PC-9 (cell line): ENCODE data around the gene DNAH9. TPM values are rescaled to one million over a fixed set of nuclear protein-coding genes. Genes with fewer than 3 reads are reported as not detected.

Experiments used
- BruUV-seq: library from RNA; stranded (reverse); fragments of 400-500 nt; replicated peaks from 2 replicates; lab custom pipeline; 2021; lab: Mats Ljungman, UMichigan
- CTCF ChIA-PET: fragments of 300-600 bp; sonication (Branson Sonifier 250); formaldehyde crosslinking; loops from one replicate; lab custom pipeline; 2022; ENCODE audit warnings: antibody characterized with exemption; lab: Charles Lee
- POLR2A ChIA-PET: fragments of 300-600 bp; sonication (Branson Sonifier 250); formaldehyde crosslinking; loops from one replicate; lab custom pipeline; 2022; ENCODE audit warnings: antibody characterized with exemption; ENCODE audit not compliant: unreplicated experiment; lab: Charles Lee
- DNase-seq, 2 experiments: peaks; one replicate each; pipeline versions ENCODE4 v3.0.0 to v3.0.0-alpha.2; 2015 to 2022; ENCODE audit warnings: mixed read lengths in 1 of 2
- H2AFZ ChIP-seq: fragments of 200-600 bp; sonication (generic); 2 replicates; pipeline ENCODE4 v1.8.1; 2017; ENCODE audit warnings: antibody characterized with exemption
- H3F3A ChIP-seq: fragments of 200-600 bp; sonication (generic); 2 replicates; pipeline ENCODE4 v1.8.1; 2017; ENCODE audit warnings: antibody characterized with exemption, mild to moderate bottlenecking, low read depth; ENCODE audit not compliant: insufficient read depth
- H3K27ac ChIP-seq: fragments of 200-600 bp; sonication (generic); 2 replicates; pipeline ENCODE4 v1.6.1; 2016; ENCODE audit warnings: mixed run types
- H3K27me3 ChIP-seq: fragments of 200-600 bp; sonication (generic); 2 replicates; pipeline ENCODE4 v1.6.1; 2016; ENCODE audit warnings: low read depth, mixed run types; ENCODE audit not compliant: insufficient read depth
- H3K36me3 ChIP-seq: fragments of 200-600 bp; sonication (generic); 2 replicates; pipeline ENCODE4 v1.6.1; 2016; ENCODE audit warnings: low read depth, mixed run types
- H3K4me1 ChIP-seq: fragments of 200-600 bp; sonication (generic); replicated peaks from 2 replicates; pipeline ENCODE4 v1.6.1; 2016; ENCODE audit warnings: mixed run types; ENCODE audit not compliant: insufficient read depth
- H3K4me2 ChIP-seq: fragments of 200-600 bp; sonication (generic); 2 replicates; pipeline ENCODE4 v1.6.1; 2017; ENCODE audit warnings: mixed run types
- H3K4me3 ChIP-seq: fragments of 200-600 bp; sonication (generic); 2 replicates; pipeline ENCODE4 v1.6.1; 2016; ENCODE audit warnings: mixed run types
- H3K79me2 ChIP-seq: fragments of 200-600 bp; sonication (generic); 2 replicates; pipeline ENCODE4 v1.6.1; 2017; ENCODE audit warnings: low read depth, mixed run types
- H3K9me2 ChIP-seq: fragments of 200-600 bp; sonication (generic); 2 replicates; pipeline ENCODE4 v1.8.1; 2017; ENCODE audit warnings: mild to moderate bottlenecking; ENCODE audit not compliant: insufficient read depth
- H3K9me3 ChIP-seq: fragments of 200-600 bp; sonication (generic); 2 replicates; pipeline ENCODE4 v1.8.1; 2016; ENCODE audit warnings: low read depth; ENCODE audit not compliant: insufficient read depth
- H4K20me1 ChIP-seq: fragments of 200-600 bp; sonication (generic); 2 replicates; pipeline ENCODE4 v1.8.1; 2017; ENCODE audit not compliant: insufficient read depth
- EZH2 ChIP-seq: fragments of 200-600 bp; sonication (generic); IDR thresholded peaks from 2 replicates; pipeline ENCODE4 v1.8.0; 2017; ENCODE audit warnings: antibody characterized with exemption, low read depth
- intact Hi-C: fragments of 100-400 bp; cut with micrococcal nuclease; formaldehyde crosslinking; loops from one replicate; pipeline ENCODE4 v1.10.0; 2022; ENCODE audit not compliant: unreplicated experiment
- total RNA-seq: library from RNA; stranded (reverse); gene quantifications from 2 replicates; pipeline ENCODE4 v1.2.3, GENCODE V29; 2021
- TF ChIP-seq, protein P1 (sequence below): fragments of 200-600 bp; sonication (generic); conservative IDR thresholded peaks from 2 replicates; pipeline ENCODE4 v1.6.1; 2017; ENCODE audit warnings: mixed run types, antibody characterized with exemption, mild to moderate bottlenecking, moderate library complexity

The DNAH9 gene
- total RNA-seq, 1 experiment from 2014 or later = not detected

DNA sequence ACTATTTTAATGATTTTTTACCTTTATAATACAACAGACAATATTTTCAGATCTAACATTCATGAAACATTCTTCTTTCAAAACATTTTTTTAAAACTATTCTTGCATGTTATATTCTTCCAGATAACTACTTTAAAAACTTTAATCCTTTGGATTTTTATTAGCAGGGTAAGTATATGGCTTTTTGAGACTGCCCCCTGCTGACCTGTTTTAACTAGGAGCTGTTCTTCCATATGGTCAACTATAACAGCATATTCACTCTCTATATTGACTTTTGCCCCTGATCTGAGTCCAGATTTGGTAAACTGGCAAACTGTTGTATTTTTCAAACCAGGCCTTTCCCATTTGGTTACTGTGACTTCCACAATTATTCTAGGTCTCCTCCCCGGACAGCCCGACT is 382.5 kb downstream of the DNAH9 start:
- Histone ChIP-seq H3F3A (no peaks in the 10 kb centered on the region), H3K36me3 (no peaks in the 10 kb centered on the region), H3K4me1 (no peaks in the 10 kb centered on the region), H3K27ac (no peak overlapping the region), H2AFZ (no peak overlapping the region), H3K9me2 (no peaks in the 10 kb centered on the region), H3K9me3 (no peaks in the 10 kb centered on the region), H3K27me3 (no peaks in the 10 kb centered on the region), H3K79me2 (no peaks in the 10 kb centered on the region), H3K4me3 (no peak overlapping the region), H4K20me1 (no peaks in the 10 kb centered on the region), H3K4me2 (no peak overlapping the region)
- intact Hi-C loops = loop anchor here (10.0 kb wide), 2 partner anchors 1106 to 1246 kb away; partner anchors contain the start of gene TMEM220
- POLR2A ChIA-PET = no interaction called here
- CTCF ChIA-PET = interaction anchor here (0.6 kb wide), 1 partner anchor 1156 kb away, joined by 3 read pairs; no protein-coding TSS in a partner anchor
- TF ChIP-seq, protein P1, sequence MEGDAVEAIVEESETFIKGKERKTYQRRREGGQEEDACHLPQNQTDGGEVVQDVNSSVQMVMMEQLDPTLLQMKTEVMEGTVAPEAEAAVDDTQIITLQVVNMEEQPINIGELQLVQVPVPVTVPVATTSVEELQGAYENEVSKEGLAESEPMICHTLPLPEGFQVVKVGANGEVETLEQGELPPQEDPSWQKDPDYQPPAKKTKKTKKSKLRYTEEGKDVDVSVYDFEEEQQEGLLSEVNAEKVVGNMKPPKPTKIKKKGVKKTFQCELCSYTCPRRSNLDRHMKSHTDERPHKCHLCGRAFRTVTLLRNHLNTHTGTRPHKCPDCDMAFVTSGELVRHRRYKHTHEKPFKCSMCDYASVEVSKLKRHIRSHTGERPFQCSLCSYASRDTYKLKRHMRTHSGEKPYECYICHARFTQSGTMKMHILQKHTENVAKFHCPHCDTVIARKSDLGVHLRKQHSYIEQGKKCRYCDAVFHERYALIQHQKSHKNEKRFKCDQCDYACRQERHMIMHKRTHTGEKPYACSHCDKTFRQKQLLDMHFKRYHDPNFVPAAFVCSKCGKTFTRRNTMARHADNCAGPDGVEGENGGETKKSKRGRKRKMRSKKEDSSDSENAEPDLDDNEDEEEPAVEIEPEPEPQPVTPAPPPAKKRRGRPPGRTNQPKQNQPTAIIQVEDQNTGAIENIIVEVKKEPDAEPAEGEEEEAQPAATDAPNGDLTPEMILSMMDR = no peak; the same call in 1 of the 2 replicates
- TF ChIP-seq EZH2 = no peak
- no peak for DNase-seq
- BruUV-seq = no TSS peak

DNA sequence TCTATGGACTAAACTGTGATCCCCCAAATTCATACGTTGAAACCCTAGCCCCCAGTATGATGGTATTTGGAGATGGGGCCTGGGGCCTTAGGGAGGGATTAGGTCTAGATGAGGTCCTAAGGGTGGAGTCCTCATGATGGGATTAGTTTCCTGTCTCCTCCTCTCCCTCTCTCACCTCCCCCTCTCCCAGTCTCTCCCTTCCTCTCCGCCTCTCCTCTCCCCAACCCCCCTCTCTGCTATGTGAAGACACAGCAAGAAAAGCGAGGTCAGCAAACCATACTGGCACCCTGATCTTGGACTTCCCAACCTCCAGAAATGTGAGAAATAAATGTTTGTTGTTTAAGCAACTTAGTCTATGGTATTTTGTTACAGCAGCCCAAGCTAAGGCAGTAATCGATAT is 383.6 kb downstream of the DNAH9 start:
- POLR2A ChIA-PET = interaction anchor here (0.5 kb wide), 1 partner anchor 1489 kb away, joined by 5 read pairs; no protein-coding TSS in a partner anchor

DNA sequence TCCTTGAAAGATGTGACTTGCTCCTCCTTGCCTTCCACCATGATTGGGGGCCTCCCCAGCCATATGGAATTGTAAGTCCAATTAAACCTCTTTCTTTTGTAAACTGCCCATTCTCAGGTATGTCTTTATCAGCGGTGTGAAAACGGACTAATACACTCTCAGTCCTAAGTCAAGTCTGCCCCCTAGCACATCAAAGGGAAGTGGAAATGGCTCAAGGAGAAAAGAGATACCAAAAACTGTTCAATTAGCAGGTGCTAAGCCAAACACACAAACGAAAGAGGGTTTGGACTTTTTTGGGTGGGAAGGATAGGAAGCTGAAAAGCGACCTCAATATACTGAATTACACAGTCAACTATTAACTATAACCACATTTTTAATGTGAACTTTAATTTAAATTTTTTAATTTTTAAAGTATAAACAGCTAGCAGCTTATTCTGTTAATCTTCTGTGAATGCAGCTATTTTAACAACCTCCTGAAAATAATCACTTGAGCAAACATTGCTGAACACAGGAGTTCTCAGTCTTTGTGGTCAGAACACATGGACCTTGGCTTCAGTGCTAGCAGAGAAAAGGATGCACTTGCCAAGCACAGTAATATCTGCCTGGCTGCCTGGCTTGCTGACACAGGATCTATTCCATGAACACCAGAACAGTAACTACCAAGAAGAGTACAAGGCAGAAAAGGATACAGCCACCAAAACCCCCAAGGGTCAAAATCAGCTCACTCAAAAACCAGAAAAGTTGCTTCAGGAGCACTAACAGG is 388.1 kb downstream of the DNAH9 start:
- no peaks in the 10 kb centered on the region for H3K4me1 ChIP-seq

More for the DNA sequence above, 383.6 kb downstream of the DNAH9 start:
- CTCF ChIA-PET = no interaction called here
- no peaks in the 10 kb centered on the region for H3K9me2 ChIP-seq
- no TSS peak for BruUV-seq
- no peaks in the 10 kb centered on the region for H3K79me2 ChIP-seq
- no peaks in the 10 kb centered on the region for H3K27me3 ChIP-seq
- H2AFZ ChIP-seq = no peak overlapping the region
- intact Hi-C loops = loop anchor here (10.0 kb wide), 2 partner anchors 1107 to 1247 kb away; partner anchors contain the start of gene TMEM220
- no peaks in the 10 kb centered on the region for H3K36me3 ChIP-seq
- no peak overlapping the region for H3K27ac ChIP-seq
- H3F3A ChIP-seq = no peaks in the 10 kb centered on the region
- H3K9me3 ChIP-seq = no peaks in the 10 kb centered on the region
- H4K20me1 ChIP-seq = no peaks in the 10 kb centered on the region
- DNase-seq = no peak
- no peak overlapping the region for H3K4me3 ChIP-seq
- TF ChIP-seq, protein P1 = no peak
- no peak for TF ChIP-seq EZH2
- H3K4me2 ChIP-seq = no peak overlapping the region
- no peaks in the 10 kb centered on the region for H3K4me1 ChIP-seq

More for the DNA sequence above, 388.1 kb downstream of the DNAH9 start:
- no peak for DNase-seq
- Histone ChIP-seq H4K20me1 (no peaks in the 10 kb centered on the region), H3K27me3 (no peaks in the 10 kb centered on the region), H3F3A (no peaks in the 10 kb centered on the region), H3K27ac (no peak overlapping the region), H3K9me3 (no peaks in the 10 kb centered on the region), H3K36me3 (no peaks in the 10 kb centered on the region), H2AFZ (no peak overlapping the region), H3K79me2 (no peaks in the 10 kb centered on the region), H3K9me2 (no peaks in the 10 kb centered on the region), H3K4me2 (no peak overlapping the region), H3K4me3 (no peak overlapping the region)
- no TSS peak for BruUV-seq
- CTCF ChIA-PET = interaction anchor here (1.5 kb wide), 1 partner anchor 11 kb away, joined by 4 read pairs; the partner anchor contains the start of gene ZNF18
- POLR2A ChIA-PET = no interaction called here
- no peak for TF ChIP-seq EZH2
- intact Hi-C loops = loop anchor here (10.0 kb wide), 2 partner anchors 1112 to 1252 kb away; partner anchors contain the start of gene TMEM220
